Stimulated activated CD4-positive, alpha-beta T cell treated with anti-CD3 and anti-CD28 coated beads, Interleukin-4, amount 100 ng/mL, for 4 hours (primary cell): ENCODE results near the gene CELSR1.

Experiments
- DNase-seq, 2 experiments: peaks; one replicate each; pipeline ENCODE4 v3.0.0-alpha.2; 2020

The CELSR1 gene

DNA sequence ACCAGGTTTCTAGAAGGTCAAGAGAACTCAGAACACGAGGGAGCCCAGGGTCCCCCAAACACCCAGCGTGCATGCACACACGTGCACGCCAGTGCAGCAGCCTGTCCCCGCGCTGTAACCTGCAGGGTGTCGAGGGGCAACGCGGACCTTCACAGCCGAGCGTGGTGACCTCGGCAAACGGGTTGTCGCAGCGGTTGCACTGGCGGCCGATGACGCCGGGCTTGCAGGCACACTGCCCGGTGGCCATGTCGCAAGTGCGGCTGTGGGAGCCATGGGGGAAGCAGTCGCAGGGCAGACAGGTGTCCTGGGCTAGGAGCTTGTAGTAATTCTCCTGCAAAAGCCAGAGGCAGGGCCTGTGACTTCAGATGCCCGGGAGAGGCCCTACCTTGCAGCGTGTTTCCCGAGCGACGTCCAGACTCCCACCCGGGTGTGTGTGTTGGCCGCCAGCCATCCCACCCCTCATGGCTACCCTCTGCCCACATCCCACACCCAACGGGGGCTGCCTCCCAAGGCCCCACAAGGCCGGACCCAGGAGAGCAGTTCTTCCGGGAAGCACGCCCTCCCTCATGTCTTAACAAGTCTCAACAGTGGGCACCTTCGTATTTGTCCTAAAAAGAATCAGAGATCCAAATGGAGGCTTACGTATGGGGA lies 145.8 kb downstream of the CELSR1 start:
- no peak for DNase-seq

DNA sequence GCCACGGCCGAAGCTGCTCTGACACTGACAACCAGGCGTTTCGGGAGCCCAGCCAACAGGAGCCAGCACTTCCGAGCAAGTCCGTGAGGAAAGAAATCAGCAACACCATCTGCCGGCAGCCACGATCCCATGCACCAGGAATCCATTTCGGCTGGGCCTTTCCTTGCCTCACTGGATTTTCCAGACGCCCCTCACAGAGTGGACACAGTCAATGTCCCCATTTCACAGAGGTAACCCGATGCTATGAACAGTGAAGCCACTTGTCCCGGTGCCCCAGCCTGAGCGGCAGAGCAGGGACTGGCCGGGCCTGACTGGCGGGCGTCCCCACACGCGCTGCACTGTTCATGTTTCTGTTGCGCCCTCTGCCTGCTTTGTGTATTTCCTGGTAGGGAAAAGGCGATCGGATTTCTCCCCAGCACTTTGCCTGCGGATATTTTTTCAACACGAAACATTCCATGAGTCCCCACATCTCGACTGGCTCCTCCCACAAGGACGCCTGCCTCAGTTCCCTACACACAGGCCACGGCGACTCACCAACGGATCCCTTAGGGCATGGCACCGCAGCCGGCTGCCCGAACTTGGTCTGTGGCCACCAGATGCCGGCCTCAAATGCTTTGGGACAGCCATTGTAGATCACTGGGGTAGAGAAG lies 146.6 kb downstream of the CELSR1 start:
- no peak for DNase-seq

DNA sequence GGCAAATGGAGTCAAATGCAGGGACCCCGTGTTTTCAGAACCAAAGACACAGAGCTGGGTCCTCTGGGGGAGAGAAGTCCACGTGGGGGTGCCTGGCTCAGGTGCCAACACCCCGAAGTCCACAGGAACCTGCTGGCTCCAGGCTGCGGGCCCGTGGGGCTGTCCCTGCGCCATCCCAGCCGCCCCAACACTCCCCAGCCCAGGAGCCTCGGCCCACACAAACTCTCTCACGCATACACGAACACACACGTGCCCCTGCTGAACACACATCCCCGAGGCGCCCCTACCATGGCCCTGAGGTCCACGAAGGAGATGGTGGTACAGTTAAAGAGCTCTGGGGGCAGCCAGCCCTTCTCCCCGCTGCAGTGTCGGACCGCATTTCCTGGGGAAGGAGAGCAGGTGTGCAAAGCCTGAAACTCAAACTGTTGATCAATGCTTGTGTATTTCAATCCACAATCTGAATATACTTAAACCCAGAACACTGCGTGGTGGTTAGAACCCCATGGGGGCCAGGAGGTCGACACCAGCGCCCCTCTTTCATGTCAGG lies 147.2 kb downstream of the CELSR1 start:
- DNase-seq, result no peak

DNA sequence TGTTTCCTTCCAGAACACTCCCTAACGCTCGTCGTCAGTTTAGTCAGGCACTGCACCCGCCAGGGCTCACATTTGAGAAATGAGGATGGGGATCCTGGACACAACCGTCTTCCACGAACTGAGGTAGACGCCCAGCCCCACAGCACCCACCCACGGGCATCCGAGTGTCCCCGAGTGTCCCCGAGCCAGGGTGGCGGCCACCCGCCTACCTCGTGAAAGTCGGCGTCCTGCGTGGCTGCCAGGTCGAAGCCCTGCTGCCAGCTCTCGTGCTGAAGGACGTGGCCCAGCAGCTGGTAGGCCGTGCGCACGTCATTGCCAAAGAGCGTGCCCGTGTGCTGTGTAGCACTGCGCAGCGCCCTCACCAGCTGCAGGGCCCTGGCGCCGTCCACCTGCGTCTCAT lies 148.3 kb downstream of the CELSR1 start:
- no peak for DNase-seq

DNA sequence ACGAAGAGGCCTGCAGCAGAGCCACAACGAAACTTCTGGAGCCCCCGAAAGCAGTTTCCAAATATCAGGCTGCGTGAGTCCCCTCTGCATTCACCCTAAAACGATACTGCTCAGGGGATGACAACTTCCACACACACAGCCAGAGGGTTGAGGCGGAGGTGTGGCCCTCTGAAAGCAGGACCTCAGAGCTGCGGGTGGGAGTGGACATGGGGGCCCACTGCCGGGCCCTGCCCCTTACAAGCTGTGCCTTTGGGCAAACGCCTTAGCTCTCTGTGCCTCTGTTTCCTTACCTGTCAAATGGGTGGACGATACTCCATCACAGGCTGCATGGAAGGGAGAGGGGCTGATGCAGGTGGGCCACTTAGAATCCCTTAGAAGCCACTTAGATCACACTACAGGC lies 148.8 kb downstream of the CELSR1 start:
- DNase-seq, result no peak

DNA sequence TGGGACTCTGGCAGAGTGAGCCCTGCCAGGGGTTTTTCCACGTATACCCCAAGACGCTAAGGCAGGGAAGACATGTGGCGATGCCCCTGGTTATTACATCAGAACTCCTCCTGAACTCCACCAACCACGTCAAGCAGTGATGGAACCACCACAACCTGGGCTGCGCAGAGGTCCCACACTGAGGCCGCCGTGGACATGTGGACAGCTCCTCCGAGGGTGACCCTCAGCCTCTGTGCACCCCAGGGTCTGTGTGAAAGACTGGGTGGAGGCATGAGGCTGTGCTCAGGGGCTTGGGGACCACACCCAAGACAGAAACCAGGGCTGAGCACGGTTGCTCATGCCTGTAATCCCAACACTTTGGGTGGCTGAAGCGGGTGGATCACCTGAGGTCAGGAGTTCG lies 149.7 kb downstream of the CELSR1 start:
- DNase-seq, result no peak

DNA sequence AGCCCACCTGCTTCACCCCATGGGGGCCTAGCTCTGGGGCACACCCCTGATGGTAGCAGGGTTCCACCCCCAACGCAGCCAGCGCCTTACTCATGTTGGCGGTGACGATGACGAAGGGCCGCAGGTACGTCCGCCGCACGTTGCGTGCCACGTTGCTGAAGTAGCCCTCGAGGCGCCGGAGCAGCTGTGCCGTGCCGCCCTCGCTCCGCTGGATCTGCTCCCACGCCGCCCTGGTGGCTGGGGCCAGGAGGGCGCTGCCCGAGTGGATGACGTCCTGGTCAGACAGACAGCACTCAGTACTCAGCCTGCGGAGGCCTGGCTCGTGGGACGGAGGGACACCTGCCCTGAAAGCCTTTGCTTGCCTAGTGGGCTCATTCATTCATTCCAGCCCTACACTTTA lies 151.1 kb downstream of the CELSR1 start:
- DNase-seq, result no peak

DNA sequence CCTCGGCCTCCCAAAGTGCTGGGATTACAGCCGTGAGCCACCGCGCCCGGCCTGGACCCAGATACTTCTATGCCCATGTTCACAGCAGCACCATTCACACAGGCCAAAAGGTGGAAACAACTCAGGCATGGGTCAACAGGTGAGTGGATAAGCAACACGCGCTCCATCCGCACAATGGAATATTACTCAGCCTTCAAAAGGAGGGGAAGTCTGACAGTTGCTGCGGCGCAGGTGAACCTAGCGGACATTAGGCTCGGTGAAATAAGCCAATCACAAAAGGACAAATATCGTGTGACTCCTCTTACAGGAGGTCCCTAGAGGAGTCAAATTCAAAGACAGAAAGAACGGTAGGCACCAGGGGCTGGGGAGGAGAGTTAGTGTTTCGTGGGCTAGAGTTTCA lies 154.9 kb downstream of the CELSR1 start:
- no peak for DNase-seq

DNA sequence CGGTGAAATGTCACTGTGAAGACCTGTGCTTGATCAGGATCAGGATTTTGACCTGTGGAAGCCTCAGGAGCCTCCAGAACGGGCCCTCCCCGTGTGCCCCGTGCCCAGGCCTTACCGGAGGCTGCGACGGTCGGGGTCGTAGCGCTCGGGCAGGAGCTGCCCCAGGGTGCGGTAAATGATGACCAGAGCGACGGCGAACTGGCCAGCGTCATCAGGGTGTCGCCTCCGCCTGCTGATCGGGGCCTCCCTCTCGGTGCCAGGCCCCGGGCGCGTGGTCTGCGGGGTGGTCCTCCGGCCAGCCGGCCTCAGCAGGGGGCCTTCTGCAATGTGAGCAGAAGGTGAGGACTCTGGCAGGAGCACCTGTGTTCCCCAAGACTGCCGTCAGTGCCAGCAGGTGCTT lies 155.7 kb downstream of the CELSR1 start:
- no peak for DNase-seq

DNA sequence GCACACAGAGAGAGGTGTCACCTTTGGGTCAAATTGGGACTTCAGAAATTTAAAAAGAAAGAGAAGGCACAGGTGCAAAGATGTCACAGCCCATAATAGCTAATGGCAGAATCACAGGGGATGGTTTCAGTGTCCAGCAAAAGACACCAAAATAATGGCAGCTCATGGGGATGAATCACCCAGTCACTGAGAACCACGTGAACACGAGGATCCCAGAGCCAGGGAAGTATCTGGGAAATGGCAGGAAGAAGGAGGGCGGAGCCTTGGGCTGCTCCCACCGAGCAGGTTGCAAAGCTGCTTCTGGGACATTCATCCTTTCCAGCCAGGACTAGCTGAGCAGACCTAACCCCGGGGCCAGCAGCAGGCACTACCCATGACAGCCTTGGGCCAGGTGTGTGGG lies 156.3 kb downstream of the CELSR1 start:
- DNase-seq, result no peak

DNA sequence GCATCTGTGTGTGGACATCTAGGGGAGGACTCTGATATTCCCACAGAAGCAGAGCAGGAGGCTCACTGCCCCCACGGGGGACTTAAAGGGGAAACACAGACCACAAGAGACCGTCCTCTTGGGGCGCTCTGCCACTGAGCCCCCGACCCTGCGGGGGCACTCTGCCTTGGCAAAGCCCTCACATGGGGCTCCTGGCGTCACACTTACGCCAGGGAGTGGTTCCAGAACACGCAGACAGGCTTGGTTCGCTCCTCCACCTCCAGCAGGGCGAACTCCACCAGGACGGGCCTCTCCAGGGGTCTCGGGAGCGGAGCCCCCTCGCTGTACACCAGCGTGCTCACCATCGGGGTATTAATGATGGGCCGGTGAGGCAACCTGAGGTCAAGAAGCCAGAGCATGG lies 156.8 kb downstream of the CELSR1 start:
- DNase-seq, result no peak

DNA sequence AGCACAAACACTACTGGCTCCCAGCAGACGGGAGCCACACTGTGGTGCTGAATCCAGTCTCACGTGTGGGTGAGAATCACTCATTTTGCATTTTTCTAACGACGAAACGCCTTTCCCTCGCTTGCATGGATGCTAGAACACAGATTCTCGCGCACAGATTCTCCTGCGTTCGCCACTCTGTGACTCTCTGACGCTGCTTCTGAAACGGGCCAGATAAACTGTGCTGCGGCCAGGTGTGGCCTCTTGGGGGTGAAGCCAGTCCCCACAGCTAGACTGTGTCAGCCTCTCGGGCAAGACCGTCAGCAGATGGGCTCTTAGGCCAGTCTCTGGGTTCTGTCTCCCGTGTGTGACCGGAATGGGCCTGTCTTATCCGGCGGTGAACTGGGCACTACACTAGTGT lies 157.4 kb downstream of the CELSR1 start:
- DNase-seq, result no peak

DNA sequence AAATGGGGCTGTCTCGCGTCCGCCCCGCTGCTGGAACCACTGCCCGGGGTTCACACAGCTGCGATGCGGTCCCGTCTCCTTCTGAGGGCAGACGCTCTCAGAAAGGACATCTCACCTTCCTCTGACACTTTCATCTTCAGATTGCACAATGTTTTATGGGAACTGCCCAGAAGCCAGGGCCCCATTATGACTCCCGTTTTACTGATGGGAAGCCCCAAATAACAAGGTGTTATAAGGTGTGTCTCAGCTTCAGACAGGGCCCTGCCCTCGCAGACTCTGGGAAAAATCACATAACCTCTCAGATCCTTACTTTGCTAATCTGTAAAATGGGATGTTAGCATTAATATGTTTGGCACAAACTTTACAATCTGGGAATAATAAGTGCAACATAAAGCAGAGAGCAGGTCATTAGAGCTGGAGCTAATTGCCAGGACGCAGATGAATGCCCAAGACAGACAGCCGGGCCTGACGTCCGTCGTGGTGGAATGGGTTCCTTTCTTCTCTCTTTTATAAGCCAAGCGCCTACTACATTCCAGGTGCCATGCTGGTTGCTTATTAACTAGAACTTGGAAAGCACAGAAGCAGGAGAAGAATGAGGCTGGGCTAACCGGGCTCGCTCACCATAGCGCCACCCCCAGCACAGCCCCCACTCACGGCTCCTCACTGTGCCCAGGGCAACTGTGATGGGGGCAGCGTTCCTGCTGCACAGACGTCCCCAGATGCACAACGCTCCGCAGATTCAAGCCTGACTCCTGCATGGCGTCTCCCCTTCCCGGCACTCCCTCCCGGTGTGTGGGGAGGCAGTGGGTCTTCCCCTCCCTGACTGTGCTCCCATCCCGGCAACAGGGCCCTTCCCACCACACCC lies 158.1 kb downstream of the CELSR1 start:
- DNase-seq, result no peak

DNA sequence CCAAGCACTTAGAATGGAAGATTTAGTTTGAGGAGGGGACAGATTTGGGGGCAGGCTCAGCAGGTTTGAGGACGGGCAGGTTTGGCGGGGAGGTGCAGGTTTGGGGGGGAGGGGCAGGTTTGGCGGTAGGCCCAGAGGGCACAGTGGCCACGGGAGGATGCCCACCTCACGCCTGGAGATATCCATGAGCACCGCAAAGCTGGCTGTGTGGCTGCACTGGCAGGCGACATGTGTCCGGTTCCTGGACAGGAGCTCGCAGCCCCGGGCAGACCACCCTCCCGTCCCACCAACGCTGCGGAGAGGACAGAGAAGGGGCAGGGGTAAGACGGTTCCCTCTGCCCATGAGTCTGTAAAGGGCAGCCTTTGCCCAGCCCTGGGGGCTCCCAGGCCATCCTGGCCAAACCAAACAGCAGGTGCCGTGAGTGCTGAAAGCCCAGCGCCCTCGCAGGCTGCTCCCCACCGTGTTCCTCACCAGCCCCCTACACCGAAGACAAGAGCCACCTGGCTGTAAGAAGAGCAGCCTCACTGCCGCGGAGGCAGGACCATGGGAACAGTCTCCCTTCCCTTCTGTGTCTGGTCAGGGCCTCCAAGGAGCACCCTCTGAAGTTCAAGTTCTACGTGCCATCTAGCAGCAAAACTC lies 158.9 kb downstream of the CELSR1 start:
- no peak for DNase-seq

DNA sequence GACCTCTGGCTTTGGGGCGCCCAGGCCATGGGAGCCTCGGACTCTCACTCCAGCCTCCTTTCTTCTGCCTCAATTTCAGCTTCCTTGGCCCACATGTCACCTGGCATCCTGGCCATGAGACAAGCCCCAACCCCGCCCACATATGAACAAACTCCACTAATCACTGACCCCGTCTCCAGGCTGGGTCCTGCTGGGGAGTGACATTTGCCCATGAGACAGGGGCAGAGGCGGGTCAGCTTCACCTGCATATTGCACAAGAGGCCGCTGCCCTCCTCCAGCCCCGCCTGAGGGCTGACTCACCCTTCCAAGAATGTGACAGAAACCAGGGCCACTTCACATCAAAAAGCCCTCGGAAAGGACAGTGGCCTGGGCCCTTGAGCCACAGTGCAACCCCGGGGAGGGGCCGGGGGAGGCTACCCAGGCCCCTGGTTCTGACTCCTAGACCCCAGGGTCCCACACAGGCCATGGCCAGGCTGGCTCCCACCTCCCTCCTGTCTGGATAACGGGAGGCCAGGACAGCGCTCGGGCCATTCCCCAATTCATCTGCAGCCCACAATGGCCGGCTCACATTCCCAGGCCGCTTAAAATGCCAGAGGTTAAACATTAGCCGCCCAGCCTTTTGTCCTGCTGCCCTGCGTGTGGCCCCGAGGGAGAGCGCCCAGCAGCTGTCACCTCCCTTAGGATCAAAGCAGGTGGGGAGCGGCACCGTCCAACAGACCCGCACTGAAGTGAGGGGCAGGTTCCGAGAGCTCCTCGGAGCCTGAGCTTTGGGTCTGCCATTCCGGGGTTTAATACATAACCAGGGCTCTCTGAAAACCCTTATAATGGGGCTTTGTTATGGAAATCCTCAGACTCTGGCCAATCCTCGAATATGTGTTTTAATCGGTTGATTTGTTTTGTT lies 159.6 kb downstream of the CELSR1 start:
- no peak for DNase-seq

DNA sequence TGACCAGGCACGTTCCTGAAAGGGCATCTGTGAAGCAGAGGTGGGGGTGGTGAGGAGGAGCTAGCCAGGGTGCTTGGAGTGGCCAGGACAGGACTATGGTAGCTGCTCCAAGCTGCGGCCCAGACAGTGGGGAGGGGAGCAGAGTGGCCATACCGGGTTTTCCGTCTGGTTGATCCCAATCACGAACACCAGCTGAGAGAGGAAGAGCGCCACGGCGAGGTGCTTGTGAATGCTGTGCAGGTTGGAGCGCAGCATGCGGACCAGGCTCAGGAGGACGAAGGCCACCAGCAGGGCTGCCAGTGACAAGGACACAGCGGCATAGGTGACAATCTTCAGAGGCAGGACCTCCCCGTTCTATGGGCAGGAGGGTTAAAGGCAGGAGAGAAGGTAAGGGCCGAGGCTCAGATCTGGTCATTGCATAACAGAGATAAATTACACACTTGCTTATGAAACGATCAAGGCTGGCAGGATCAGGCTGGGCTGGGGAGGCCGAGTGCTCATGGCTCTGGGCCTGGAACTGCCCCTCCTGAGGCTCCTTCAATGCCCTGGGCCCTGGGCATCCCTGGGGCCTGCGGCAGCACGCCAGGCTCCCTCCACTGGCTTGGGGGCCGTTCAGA lies 160.4 kb downstream of the CELSR1 start:
- no peak for DNase-seq

DNA sequence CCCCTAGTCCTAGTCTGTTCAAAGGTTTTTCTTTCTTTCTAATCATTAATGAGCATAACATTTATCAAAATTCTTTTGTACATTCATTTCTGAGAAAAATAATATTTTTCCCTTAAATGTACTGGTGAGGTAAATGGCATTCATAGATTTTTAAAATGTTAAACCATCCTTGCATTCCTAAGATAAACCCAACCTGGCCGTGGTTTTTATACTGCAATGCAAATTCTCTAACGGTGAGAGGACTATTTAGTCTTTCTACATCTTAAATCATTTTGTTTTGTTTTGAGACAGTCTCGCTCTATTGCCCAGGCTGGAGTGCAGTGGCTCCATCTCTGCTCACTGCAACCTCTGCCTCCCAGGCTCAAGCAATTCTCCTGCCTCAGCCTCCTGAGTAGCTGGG lies 161.3 kb downstream of the CELSR1 start:
- no peak for DNase-seq

DNA sequence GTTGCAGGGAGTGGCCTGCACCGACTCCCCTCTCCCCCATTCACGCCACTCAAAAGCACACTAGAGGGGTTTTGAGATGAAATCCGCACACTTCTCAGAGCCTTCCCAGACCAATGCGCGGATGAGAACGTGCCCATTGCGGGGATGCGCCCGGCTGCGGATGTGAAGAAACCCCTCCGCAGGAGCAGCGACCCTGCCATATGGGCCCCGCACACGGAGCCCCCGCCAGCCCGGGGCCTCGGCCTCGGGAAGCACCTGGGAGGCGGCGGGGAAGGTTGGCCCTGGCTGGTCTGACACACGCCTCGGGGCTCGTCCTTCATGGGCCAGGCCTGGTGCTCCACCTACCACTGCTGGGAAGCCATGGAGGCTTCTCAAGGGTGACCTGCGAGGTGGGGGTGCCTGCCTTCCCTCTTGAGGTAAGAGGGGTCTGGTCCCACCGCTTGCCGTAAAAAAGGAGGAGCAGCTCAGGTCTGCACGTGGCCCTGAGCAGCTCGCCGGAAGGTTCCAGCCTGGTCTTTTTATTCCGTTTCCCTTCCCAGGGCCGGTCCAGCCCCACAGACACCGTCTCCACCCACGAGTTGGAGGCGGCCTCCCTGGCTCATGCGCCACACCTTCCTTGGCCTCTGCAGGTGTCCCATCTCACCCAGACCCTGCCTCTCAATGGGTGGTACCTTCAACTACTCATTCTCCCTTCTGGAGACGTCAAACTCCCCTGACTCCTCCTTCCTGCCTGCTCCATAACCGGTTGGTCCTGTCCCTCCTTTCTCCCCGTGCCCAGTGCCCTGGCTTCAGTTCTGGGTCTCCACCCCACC lies 162.6 kb downstream of the CELSR1 start:
- DNase-seq, result no peak

DNA sequence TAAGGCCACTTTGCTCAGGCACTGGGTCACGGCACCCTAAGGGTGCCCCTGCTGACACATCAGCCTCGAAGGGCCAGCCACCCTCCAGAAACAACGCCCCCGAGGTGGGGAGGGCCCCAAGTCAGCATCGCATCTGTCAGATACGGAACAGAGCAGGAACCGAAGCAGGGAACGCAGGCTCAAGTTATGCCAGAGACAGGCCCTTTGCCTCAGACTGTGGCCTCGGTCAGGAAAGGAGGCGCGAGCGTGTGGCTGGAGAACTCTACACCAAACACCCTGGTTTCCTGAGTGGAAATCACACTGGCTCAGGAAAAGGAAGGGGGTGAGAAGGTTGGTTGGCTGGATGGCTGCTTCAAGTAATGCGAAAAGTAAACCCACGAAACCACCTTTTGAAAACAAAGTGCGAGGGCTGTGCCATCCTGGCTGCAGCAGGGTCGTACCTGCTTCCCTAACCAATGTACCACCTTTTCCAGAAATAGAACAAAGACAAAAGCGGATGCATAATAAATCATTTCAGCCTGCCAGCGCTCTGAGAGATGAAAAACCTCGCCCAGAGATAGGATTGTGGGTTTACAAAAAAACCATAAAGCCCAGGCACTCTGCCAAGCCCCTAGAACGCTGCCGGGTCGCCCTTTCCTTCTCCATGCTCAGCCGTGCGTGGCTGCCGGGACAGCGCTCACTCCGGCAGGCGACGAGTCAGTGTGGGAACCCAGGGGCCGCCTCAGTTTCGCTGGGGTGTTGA lies 163.3 kb downstream of the CELSR1 start:
- peak in 1 of 2 experiments; percentile 11 for DNase-seq

DNA sequence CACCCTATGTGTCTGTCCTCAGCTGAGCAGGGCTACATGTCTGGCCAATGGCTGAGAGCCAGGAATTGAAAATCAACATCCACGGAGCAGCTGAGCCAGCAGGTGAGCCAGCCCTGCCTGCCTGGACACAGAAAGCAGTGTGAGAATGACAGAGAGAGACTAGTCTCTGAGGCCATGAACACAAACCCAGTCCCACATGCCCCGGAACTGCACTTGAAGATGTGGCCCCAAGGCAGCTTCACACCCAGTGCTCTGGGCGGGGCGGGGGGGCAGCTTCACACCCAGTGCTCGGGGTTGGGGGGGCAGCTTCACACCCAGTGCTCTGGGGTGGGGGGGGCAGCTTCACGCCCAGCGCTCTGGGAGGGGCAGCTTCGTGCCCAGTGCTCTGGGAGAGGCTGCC lies 164.3 kb downstream of the CELSR1 start:
- no peak for DNase-seq
